ENCODE results near the gene UCP2.
"Not testable (repeated sequence)": the region's sequence is repeated elsewhere in the genome, so short reads cannot be mapped to it uniquely, and the experiment has no call there.

The UCP2 gene

GRCh38 chr11:73988227-73988626 is 5.6 kb upstream of the UCP2 start:
- TF ChIP-seq CTCF (IDR thresholded peaks at IDR 0.05; ENCODE audit: low read depth, low read length): no peak
- no peak overlapping the region for H3K4me3 ChIP-seq (ENCODE audit: low read depth, low read length)

GRCh38 chr11:73985661-73986060 is 3.0 kb upstream of the UCP2 start:
- not testable (repeated sequence) for H3K4me3 ChIP-seq (ENCODE audit: low read depth, low read length)

DNA sequence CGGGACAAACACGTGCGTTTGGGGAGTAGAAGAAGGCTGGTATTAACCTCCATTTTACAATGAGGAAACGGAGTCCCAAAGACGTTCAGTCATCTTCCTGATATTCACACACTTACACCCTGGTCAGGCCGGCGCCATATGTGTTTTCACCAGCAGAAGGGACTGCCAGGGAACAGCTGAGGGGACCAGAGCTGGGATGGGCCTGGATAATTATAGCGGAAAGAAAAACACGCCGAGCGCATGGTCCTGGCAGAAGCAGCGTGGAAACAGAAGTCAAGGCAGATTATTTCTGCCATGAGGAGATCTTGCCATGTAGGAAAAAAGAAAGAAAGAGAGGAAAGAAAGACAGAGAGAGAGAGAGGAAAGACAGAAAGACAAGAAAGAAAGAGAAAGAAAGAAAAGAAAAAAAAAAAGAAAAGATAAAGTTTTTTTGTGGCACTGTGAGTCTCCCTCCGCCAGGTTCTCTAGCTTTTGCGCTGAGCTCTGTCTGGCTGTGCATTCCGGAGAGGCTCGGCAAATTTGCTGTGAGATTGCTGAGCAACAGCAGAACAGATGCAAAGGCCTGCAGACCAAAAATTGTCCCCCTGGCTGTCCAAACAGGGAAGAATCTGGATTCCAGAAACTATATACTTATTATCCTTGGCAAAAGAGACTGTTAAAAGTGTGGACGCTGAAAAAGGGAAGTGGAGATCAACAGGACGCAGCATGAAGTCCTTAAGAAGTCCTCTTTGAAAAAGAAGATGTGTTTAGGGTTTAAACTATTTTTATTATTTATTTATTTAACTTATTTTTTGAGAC is 1.3 kb upstream of the UCP2 start:
- TF ChIP-seq CTCF (IDR thresholded peaks at IDR 0.05; ENCODE audit: low read depth, low read length): no peak

DNA sequence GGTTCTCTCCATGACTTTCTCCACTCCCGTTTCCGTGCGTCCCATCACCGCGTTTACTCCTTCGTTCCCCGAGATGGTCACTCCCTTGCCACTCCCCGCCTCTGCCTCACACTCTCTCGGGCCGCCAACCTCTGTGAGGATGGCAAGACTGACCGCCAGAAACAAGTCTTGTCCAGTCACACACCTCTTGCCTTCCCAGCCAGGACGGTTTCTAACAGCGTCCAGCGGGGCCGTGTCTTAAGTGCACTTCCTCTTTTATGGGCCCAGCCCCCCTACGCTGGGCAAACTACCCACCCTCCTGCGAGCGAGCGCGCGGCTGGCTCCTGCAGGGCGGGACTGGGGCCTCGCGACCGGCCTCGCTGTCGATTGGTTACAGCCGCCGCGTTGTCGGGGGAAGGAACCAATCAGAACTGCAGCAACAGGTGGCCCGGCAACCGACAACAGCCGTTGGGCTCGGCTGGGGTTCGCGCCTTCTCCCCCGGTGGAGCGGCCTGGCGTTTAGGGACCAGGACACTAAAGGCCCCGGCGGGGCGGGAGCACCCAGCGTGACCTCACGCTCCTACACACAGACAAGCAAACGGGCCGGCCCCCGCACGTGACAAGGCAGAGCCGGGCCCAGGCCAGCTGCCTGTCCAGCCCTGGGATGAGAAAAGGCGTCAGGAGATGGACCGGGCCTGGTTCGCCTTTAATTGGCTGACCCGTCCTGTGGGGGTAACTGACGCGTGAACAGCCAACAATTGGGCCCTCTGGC is 522 bp upstream of the UCP2 start:
- peak overlapping the region; percentile 74 for H3K4me3 ChIP-seq (ENCODE audit: low read depth, low read length)
- no peak for TF ChIP-seq CTCF (IDR thresholded peaks at IDR 0.05; ENCODE audit: low read depth, low read length)

More for the DNA sequence above, 1.3 kb upstream of the UCP2 start:
- peak overlapping the region; percentile 74 for H3K4me3 ChIP-seq (ENCODE audit: low read depth, low read length)

- no peak for TF ChIP-seq CTCF (IDR thresholded peaks at IDR 0.05; ENCODE audit: low read depth, low read length)
- no peak overlapping the region for H3K4me3 ChIP-seq (ENCODE audit: low read depth, low read length)
Measured at GRCh38 chr11:73981051-73981805, 1.4 kb downstream of the UCP2 start.

GRCh38 chr11:73980001-73980961 is 2.4 kb downstream of the UCP2 start:
- TF ChIP-seq CTCF (IDR thresholded peaks at IDR 0.05; ENCODE audit: low read depth, low read length): no peak
- H3K4me3 ChIP-seq (ENCODE audit: low read depth, low read length): no peak overlapping the region

Measured in WI38 (cell line).